ENCODE data around the gene EPN1. TPM values are rescaled to one million over a fixed set of nuclear protein-coding genes. Genes with fewer than 3 reads are reported as not detected.
A peak's percentile ranks its signal among the peaks of the same experiment; 100 is the strongest.

EPN1 gene
- total and polyA plus RNA-seq, 9 of the 15 experiments (the other 6 are each of a cell fraction or from before 2014, with no cell fraction given), result 0.08 to 138 (median 12.7) TPM

- TF ChIP-seq CTCFL (IDR thresholded peaks at IDR 0.05; ENCODE audit: borderline replicate concordance, insufficient read depth, low read depth, low read length, poor library complexity, severe bottlenecking) (no peak), TCF7L2 (IDR thresholded peaks at IDR 0.05; ENCODE audit: low read depth, low read length) (no peak), GTF2F1 (IDR thresholded peaks at IDR 0.05; ENCODE audit: low read depth, low read length) (no peak), ZNF232 (CRISPR knock-in tag; IDR thresholded peaks at IDR 0.05) (no peak), MXI1 (IDR thresholded peaks at IDR 0.05; ENCODE audit: low read depth, low read length) (0 out of 2 replicates have a peak, but pooled peaks have one; percentile 70), FIP1L1 (IDR thresholded peaks at IDR 0.05; ENCODE audit: low read depth, low read length, poor library complexity, severe bottlenecking) (peak; percentile 64), ZNF76 (CRISPR knock-in tag; IDR thresholded peaks at IDR 0.05; ENCODE audit: borderline replicate concordance) (no peak), MCM5 (IDR thresholded peaks at IDR 0.05; ENCODE audit: low read depth) (no peak), ZNF699 (CRISPR knock-in tag; IDR thresholded peaks at IDR 0.05; ENCODE audit: insufficient replicate concordance) (no peak), PTBP1 (IDR thresholded peaks at IDR 0.05; ENCODE audit: low read depth, low read length) (no peak), SREBF1 (IDR thresholded peaks at IDR 0.05; ENCODE audit: borderline replicate concordance, low read depth, low read length) (no peak), NRF1 (conservative IDR thresholded peaks at IDR 0.05 in 1 of 2, IDR thresholded peaks at IDR 0.05 in 1 of 2) (peak; percentile 44 to 62; a peak in 3 of 4 replicates), MLX (CRISPR knock-in tag; conservative IDR thresholded peaks at IDR 0.05) (no peak), ZNF134 (CRISPR knock-in tag; conservative IDR thresholded peaks at IDR 0.05) (no peak), ZNF408 (CRISPR knock-in tag; IDR thresholded peaks at IDR 0.05; ENCODE audit: low read depth) (no peak), BRF2 (IDR thresholded peaks at IDR 0.05; ENCODE audit: borderline replicate concordance, insufficient read depth, insufficient read length) (no peak), SMARCA5 (IDR thresholded peaks at IDR 0.05) (no peak), RBM25 (IDR thresholded peaks at IDR 0.05; ENCODE audit: low read depth, low read length, severe bottlenecking) (no peak), TBP (optimal IDR thresholded peaks at IDR 0.05; ENCODE audit: low read depth, low read length) (peak; percentile 8), JUND (IDR thresholded peaks at IDR 0.05; ENCODE audit: borderline replicate concordance, low read depth, low read length) (peak; percentile 37; the same call in 1 of the 2 replicates), JUND (tag; IDR thresholded peaks at IDR 0.05; ENCODE audit: borderline replicate concordance, low read depth, low read length) (no peak; the same call in 2 of the 3 replicates)
These were observed at the start of gene EPN1 (continued) for GRCh38 chr19:55674841-55675660.
